Activated naive CD4-positive, alpha-beta T cell treated with anti-CD3 and anti-CD28 coated beads, Interleukin-2, amount 50 U/mL, for 72 hours (primary cell): ENCODE data around the gene CTH. TPM values are rescaled to one million over a fixed set of nuclear protein-coding genes. Genes with fewer than 3 reads are reported as not detected.
A peak's percentile ranks its signal among the peaks of the same experiment; 100 is the strongest.
"Not testable (repeated sequence)": the region's sequence is repeated elsewhere in the genome, so short reads cannot be mapped to it uniquely, and the experiment has no call there.

Experiments used
- ATAC-seq, 2 donors: fragments of 150-1000 bp; cut with Tn5 transposase; 2 replicates each; pipeline ENCODE4 v1.10.0; 2021; ENCODE audit warnings: mild to moderate bottlenecking in 2 of 2, moderate library complexity in 2 of 2
- DNase-seq, 2 donors: peaks; one replicate each; pipeline ENCODE4 v3.0.0; 2021 to 2022; ENCODE audit warnings: low spot score in 2 of 2
- H3K27ac Mint-ChIP-seq, 2 donors: one replicate each; pipeline ENCODE4 v1.8.0; 2022; ENCODE audit warnings: mild to moderate bottlenecking in 2 of 2, mixed read lengths in 2 of 2
- H3K36me3 Mint-ChIP-seq, 2 donors: one replicate each; pipeline ENCODE4 v1.8.0; 2022; ENCODE audit warnings: mixed read lengths in 2 of 2
- H3K9me3 Mint-ChIP-seq, 2 donors: one replicate each; pipeline ENCODE4 v1.8.0; 2022; ENCODE audit warnings: mixed read lengths in 2 of 2
- total RNA-seq, 2 donors: library from RNA; stranded (reverse); gene quantifications; one replicate each; pipeline ENCODE4 v1.2.3, GENCODE V29; 2022

CTH gene
- total RNA-seq, 2 donors from 2014 or later, result 12.0 to 12.8 TPM

DNA sequence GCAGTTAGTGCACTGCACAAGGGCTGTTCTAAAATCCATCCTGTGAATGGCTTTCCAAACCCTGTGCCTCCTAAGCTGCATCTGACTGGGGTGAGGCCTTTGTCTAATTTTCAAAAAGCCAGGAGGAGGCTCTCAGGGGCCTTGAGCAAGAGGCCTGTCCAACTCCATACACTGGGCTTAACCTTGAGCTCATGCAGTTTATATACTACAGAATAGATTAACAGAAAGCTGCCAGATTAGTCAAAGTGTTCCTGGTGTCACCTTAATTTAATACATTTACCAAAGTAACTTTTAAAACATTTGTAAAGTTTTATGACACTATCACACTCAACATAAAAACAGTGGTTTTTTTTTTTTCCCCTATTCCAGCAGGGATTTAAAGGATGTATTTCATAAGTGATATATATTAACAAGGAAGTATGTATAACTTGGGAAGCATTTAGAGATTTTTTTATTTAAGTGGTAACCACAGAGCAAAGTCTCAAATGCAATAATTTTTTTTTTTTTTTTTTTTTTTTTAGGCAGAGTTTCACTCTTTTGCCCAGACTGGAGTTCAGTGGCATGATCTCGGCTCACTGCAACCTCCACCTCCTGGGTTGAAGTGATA, 23.3 kb downstream of the CTH start:
- no peak for DNase-seq
- Mint-ChIP-seq H3K36me3 (peaks cover 0 to 7% of the 10 kb centered on the region in 2 donors), H3K9me3 (no peaks in the 10 kb centered on the region), H3K27ac (no peak overlapping the region)
- no peak for ATAC-seq

DNA sequence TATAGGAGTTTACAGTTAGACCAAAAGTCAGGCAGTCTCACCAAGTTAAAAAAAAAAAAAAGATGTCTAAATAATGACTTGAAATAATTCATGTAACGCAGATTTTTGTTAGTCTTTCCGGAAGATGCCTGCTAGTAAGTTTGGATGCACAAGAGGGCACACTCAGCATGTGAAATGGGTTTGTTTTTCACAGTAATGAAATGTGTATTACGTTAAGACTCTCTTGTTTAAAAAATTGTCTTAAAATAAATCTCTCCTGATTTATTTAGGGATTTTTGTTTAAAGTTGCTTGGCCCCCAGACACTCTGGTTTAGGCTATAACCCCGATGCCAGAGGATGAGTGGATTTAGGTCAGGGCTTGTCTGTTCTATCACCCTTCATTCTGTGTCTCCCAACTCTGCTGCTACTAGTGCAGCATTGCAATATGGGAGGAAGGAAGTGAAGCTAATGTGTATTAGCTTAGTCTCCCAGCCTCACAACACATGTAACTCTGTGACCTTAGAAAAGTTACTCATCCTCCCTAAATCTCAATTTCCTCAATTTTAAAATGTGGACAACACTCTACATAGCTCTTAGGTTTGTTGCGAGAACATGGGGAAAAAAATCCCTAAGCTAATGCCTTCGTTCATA, 25.7 kb downstream of the CTH start:
- H3K36me3 Mint-ChIP-seq, result peaks cover 0 to 7% of the 10 kb centered on the region in 2 donors
- ATAC-seq, result no peak

DNA sequence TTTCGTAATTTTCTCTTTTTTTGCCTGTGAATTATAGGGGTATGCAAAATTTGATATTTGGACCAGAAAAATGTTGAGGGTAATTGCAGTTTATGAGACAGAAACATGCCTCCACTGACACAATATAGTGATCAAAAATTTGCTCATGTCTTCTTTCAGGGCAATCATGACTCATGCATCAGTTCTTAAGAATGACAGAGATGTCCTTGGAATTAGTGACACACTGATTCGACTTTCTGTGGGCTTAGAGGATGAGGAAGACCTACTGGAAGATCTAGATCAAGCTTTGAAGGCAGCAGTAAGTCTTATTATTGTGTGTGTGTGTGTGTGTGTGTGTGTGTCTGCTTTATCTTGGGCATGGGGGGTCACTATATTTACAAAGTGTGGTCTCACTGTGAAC, 27.5 kb downstream of the CTH start:
- ATAC-seq, result peak; percentile 90 to 94
- Mint-ChIP-seq H3K9me3 (no peaks in the 10 kb centered on the region), H3K27ac (peak overlapping the region in 1 of 2 donors; percentile 5), H3K36me3 (no peaks in the 10 kb centered on the region)
- no peak for DNase-seq

More for the DNA sequence above, 25.7 kb downstream of the CTH start:
- H3K27ac Mint-ChIP-seq, result no peak overlapping the region
- H3K9me3 Mint-ChIP-seq, result no peaks in the 10 kb centered on the region
- no peak for DNase-seq

DNA sequence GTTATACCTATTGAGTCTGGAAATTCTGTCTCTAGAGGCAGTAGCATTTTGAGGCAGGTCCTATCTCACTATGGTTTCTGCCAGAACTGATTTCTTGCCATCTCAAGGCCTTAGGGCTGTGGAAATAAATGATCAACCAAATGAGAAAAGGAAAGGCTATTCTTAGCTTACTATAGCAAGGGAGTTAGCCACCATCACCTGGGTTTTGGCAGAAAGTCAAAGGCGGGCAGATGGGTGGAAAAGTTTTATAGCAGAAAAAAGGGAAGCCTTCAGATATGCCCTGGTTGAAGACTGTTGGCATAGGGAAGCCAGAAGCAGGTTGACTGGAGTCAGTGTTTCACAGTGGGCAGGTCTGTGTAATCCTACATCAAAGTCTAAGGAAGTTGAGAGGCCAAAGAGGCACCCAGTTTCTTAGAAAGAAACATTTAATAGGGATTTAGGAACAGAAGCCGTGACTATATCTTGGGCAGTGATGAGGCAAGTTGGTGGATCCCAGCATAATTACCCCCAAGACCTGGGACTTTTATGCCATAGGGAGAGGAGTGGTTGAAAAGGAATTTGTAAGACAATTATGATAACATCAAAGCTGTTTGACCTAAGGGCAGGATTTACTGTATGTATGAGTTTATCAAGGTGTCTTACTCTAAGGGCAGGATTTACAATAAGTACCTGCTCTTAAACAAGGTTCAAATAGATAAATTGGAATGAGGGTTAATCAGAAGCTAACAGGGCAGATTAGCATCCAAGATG, 29.7 kb downstream of the CTH start:
- ATAC-seq (no peak), DNase-seq (no peak)
- Mint-ChIP-seq H3K27ac (no peak overlapping the region), H3K36me3 (no peaks in the 10 kb centered on the region), H3K9me3 (no peaks in the 10 kb centered on the region)

DNA sequence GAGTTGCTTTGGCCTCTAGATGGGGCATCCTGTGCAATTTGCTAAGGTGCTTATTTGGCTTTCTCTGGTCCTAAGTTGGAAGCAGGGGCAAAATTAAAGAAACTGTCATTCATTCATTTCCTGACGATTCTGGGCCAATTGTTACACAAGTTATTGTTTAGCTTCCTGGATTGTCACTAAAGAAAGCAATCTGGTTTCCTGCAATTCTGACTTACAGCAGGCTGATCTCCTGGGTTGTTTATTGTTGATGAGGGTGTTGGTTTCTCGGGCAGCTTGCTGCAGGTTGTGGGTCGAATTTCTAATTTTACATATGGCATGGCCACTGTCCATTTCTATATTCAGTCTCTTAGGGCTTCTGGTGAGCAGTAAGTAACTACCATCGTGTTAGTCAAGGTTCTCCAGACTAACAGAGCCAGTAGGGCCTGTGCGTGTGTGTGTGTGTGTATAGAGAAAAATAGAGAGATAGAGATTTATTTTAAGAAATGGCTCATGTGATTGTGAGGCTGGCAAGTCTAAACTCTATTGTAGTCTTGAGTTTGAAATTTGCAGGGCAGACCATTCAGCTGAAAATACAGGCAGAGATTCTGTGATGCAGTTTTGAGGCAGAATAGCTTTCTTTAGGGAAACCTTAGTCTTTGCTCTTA, 30.4 kb downstream of the CTH start:
- no peaks in the 10 kb centered on the region for H3K36me3 Mint-ChIP-seq

DNA sequence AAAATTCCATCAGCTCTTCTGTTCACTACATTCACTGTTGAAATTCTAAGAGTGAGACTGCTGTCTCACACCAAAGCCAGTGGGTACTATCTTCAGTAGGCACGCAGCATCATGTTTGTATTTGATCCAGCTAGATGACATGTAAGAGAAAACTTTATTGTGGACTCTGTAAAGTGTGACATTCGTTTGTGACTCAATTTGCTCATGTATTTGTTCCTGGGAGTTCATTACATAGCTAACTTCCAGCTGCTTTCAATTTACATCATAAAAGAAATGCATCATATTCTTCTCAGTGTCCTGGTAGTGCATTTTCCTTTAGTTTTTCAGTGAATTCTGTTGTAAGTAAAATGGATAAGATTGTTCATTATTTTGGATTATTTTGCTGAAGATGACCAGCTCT, 31.4 kb downstream of the CTH start:
- Mint-ChIP-seq H3K9me3 (no peaks in the 10 kb centered on the region), H3K36me3 (no peaks in the 10 kb centered on the region), H3K27ac (peak overlapping the region in 1 of 2 donors; percentile 44)
- no peak for DNase-seq
- ATAC-seq, result no peak

More for the DNA sequence above, 30.4 kb downstream of the CTH start:
- DNase-seq (no peak), ATAC-seq (no peak)
- Mint-ChIP-seq H3K27ac (no peak overlapping the region), H3K9me3 (no peaks in the 10 kb centered on the region)

DNA sequence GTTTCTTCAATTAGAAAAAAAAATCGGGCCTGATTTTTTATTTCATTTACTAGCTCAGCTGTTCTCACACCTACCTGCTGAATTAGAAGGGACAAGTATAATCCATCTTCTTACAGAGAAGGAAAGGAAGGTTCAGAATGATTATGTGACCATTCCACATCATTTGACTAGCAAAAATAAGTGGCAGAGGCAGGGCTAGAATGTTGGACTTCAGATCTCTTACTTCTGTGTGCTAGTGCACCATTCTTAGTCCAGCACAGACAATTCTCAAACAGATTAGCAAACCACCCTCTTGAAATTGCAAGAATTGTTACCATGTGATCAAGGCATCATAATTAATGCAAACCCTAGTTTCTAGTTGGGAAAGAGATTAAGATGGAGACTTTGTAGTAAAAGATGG, 32.7 kb downstream of the CTH start:
- no peak for DNase-seq
- Mint-ChIP-seq H3K36me3 (no peaks in the 10 kb centered on the region), H3K27ac (peak overlapping the region in 1 of 2 donors; percentile 18), H3K9me3 (no peaks in the 10 kb centered on the region)
- no peak for ATAC-seq

DNA sequence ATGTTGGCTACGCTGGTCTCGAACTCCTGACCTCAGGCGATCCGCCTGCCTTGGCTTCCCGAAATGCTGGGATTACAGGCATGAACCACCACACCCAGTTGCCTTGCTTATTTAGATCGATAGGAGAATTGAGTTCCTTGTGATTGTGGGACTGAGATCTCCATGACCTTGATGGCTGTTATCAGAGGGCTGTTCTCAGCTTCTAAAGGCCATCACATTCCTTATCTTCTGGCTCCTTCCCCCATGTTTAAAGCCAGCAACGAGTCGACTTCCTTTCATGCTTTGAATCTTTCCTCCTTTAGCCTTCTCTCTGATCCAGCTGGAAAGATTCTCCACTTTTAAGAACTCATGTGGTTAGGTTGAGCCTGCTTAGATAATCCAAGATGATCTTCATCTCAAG, 38.0 kb downstream of the CTH start:
- Mint-ChIP-seq H3K36me3 (no peaks in the 10 kb centered on the region), H3K9me3 (no peaks in the 10 kb centered on the region), H3K27ac (no peak overlapping the region)
- no peak for ATAC-seq
- DNase-seq, result no peak

DNA sequence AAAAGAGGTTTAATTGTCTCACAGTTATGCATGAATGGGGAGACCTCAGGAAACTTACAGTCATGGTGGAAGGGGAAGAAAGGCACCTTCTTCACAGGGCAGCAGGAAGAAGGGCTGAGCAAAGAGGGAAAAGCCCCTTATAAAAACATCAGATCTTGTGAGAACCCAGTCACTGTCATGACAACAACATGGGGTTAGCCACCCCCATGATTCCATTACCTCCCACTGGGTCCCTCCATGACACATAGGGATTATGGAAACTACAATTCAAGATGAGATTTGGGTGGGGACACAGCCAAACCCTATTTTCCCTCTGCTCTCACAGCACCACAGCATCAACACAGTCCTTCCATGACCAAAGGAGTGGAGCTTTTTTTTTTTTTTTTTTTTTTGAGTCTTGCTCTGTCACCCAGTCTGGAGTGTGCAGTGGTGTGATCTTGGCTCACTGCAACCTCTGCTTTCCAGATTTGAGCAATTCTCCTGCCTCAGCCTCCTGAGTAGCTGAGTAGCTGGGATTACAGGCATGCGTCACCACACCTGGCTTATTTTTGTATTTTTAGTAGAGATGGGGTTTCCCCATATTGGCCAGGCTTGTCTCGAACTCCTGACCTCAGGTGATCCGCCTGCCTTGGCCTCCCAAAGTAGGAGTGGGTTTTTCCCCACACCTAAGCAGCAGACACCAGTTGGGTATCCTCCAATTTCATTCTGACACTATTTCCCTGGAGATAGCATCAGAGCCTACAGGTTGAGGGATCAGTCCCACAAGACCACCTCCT, 41.3 kb downstream of the CTH start:
- DNase-seq, H3K36me3 Mint-ChIP-seq, H3K9me3 Mint-ChIP-seq: not testable (repeated sequence)
- ATAC-seq, result peak; percentile 71 to 84
- H3K27ac Mint-ChIP-seq, result peak overlapping the region in 1 of 2 donors; percentile 75

DNA sequence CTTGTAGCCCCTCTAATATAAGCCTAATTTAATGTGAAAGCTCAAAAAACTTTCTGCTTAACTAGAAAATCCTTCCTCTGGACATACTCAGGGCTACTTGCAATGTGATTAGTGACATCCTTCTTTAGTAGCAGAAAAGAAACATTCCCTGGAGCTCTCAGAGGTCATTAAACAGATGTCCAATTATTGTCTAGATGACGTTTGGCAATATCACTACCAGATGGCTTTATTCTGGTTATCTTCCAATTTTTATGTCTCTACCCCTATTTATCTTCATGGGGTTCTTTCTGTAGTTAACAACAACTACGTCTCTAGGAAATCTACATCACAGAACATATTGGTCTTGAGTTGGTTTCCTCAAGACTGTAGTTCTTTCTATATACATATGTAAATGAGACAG, 44.2 kb downstream of the CTH start:
- H3K27ac Mint-ChIP-seq, result no peak overlapping the region
- H3K36me3 Mint-ChIP-seq, result no peaks in the 10 kb centered on the region
- DNase-seq (no peak), ATAC-seq (no peak)
- H3K9me3 Mint-ChIP-seq, result no peaks in the 10 kb centered on the region

DNA sequence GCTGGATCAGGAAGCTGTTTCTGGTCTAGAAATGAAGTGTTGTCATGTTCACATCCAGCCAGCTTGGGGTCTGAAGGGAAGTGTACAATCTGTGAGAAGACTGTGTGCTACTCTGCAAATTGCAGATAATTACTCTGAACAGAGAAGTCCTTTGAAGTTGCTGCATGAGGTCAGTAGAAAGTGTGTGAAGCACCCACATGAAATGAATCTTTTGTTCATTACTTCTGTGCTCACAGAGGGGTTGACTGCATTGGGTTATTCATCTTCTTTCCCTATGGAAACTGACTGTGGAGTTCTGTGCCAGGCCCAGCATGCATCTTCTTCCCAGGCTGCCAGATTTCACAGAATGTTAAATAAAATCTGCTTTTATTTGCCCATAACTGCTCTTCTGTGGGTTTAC, 47.1 kb downstream of the CTH start:
- DNase-seq, result no peak
- H3K36me3 Mint-ChIP-seq, result no peaks in the 10 kb centered on the region
- no peaks in the 10 kb centered on the region for H3K9me3 Mint-ChIP-seq

DNA sequence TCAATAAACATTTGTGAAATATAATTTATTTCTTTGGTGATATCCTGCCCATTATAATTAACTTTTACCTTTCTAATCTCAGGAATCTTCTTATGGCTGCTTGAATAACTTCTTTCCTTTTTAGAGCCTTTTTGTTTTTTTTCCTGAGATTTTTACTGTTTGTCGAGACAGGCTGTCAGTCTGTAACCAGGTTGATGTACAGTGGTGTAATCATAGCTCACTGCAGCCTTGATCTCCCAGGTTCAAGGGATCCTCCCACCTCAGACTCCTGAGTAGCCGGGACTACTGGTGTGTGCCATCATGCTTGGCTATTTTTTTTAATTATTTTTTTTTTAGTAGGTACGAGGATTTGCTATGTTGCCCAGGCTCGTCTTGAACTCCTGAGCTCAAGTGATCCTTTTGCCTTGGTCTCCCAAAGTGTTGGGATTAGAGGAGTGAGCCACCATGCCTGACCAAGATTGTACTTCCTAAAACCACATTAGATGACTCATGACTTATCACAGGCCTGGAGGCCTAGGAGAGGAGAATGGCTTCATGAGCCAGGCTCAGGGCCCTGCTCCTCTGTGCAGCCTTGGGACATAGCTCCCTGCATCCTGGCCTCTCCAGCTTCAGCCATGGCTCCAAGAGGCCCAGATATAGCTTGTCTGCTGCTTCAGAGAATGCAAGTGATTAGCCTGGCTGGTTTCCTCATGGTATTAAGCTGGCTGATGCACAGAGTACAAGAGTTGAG, 48.6 kb downstream of the CTH start:
- no peak for DNase-seq
- no peak for ATAC-seq
- Mint-ChIP-seq H3K27ac (no peak overlapping the region), H3K36me3 (no peaks in the 10 kb centered on the region), H3K9me3 (peaks cover 0 to 5% of the 10 kb centered on the region in 2 donors)

More for the DNA sequence above, 47.1 kb downstream of the CTH start:
- H3K27ac Mint-ChIP-seq, result no peak overlapping the region
- ATAC-seq, result no peak

DNA sequence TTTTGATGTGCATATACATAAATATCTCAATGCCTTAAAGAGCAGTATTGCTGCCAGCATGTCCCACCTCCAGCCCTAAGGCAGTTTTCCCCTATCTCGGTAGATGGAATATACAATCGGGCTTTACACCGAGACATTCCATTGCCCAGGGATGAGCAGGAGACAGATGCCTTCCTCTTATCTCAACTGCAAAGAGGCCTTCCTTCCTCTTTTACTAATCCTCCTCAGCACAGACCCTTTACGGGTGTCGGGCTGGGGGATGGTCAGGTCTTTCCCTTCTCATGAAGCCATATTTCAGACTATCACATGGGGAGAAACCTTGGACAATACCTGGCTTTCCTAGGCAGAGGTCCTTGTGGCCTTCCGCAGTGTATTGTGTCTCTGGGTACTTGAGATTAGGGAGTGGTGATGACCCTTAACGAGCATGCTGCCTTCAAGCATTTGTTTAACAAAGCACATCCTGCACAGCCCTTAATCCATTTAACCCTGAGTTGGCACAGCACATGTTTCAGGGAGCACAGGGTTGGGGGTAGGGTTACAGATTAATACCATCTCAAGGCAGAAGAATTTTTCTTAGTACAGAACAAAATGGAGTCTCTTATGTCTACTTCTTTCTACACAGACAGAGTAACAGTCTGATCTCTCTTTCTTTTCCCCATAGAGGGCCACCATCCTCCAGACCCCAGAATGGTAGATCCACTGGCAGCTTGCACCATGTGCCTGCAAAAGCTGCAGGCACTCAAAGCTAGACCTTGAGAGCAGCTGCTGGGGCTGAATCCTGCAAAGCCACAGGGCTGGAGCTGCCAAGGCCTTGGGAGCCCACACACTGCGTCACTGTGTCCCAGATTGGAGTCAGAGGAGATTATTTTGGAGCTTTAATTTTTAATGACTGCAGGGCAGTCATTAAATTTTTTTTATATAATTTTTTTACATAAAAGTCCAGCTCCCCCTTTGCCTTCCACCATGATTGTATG, 50.0 kb downstream of the CTH start:
- ATAC-seq, H3K9me3 Mint-ChIP-seq, H3K27ac Mint-ChIP-seq, H3K36me3 Mint-ChIP-seq, DNase-seq: not testable (repeated sequence)

DNA sequence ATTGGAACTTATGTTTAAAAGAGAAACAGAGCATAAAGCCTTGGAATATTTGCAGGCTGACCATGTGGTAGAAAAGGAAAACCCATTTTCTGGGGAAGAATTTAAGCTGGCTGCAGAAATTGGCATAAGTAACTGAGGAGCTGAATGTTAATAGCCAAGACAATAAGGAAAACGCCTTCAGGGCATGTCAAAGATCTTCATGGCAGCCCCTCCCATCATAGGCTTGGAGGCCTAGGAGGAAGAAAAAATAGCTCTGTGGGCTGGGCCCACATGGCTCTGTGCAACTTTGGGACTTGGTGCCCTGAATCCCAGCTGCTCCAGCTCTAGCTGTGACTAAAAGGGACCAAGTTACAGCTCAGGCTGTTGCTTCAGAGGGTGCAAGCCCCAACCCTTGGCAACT, 51.5 kb downstream of the CTH start:
- H3K27ac Mint-ChIP-seq, result no peak overlapping the region
- peaks cover 0 to 5% of the 10 kb centered on the region in 2 donors for H3K9me3 Mint-ChIP-seq
- ATAC-seq, result no peak
- no peaks in the 10 kb centered on the region for H3K36me3 Mint-ChIP-seq
- no peak for DNase-seq

DNA sequence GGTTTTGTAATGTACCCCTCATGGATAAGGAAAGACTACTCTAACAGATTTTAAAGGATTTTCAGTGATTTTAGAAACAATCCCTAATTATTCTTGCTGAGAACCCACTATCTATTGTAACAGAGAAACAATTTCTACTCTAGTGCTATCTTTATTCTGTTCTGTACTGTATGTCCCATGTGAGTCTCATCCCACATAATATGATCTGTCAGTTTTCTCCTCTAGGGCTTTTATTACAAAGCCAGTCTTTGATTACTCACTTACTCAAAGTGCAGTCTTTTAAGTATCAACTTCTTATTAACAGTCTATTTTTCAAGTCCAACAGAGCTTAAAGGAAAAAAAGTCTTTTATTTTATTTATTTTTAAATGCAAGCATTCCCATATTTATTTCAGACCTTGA, 54.8 kb downstream of the CTH start:
- DNase-seq, result no peak
- ATAC-seq, result no peak
- Mint-ChIP-seq H3K9me3 (peaks cover 0 to 5% of the 10 kb centered on the region in 2 donors), H3K36me3 (no peaks in the 10 kb centered on the region), H3K27ac (no peak overlapping the region)
